B cell (primary cell): ENCODE results near the gene FBRS.

ENCODE experiments used
- CTCF ChIP-seq: fragments of 200-600 bp; IDR thresholded peaks from one replicate; pipeline ENCODE4 v1.8.0; 2022; ENCODE audit warnings: antibody characterized with exemption, mild to moderate bottlenecking
- EZH2 ChIP-seq: IDR thresholded peaks from 2 replicates; pipeline ENCODE4 v1.6.1; 2012; ENCODE audit warnings: borderline replicate concordance, low read depth, mild to moderate bottlenecking, moderate library complexity, low read length; ENCODE audit not compliant: insufficient read depth, poor library complexity, severe bottlenecking

GRCh38 chr16:30657866-30658730, at the start of gene FBRS:
- TF ChIP-seq CTCF (peak; percentile 81), EZH2 (no peak)
